ENCODE results near the gene ZNF804A.
"Not testable (repeated sequence)": the region's sequence is repeated elsewhere in the genome, so short reads cannot be mapped to it uniquely, and the experiment has no call there.

Gene ZNF804A

DNA sequence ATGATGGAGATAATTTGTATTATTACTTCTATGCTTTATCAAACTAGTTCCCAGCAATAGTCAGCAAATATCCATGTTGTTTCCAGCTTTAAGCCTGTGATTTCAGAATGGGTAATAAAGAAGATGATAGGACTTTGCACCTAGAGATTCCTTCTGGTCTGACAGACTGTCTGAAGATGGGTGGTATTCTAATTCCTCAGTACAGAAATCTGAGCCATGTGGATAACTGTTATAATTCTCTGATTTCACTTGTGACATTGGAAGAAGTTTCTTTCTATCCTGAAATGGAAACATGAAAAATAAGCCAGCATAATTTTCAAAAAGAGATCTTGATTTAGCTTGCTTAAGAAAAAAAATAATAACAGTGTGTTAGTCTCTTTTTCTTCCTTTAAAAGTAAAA lies 130.1 kb downstream of the ZNF804A start:
- no peak for DNase-seq

DNA sequence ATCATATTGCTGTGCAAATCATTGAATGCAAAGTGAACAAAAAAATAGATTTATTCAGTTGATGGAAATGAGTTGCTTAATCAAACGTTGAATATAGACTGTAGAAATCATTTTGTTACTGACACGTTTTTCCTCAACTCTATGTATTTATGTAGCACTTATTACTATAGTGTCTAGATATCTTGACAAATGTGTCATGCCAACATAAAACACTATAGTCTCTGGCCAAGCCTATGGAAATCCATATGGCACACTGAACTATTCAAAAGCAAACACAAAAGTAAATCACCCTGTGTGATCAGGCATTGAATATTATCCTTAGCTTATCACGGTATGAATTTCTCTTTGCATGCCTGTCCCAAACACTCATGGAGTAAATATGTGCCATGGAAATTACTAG lies 131.3 kb downstream of the ZNF804A start:
- DNase-seq: no peak

DNA sequence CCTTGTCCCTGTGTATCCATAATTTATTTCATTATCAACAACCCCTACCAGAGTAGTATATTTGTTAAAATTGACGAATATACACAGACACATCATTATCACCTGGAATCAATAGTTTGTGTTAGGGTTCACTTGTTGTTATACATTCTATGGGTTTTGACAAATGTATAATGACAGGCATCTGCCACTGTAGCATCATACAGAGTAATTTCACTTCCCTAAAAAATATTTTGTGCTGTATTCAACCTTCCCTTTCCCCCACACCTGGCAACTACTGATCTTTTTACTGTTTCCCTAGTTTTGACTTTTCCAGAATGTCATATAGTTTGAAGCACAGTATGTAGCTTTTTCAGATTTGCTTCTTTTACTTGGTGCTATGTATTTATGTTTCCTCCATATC lies 132.0 kb downstream of the ZNF804A start:
- no peak for DNase-seq

DNA sequence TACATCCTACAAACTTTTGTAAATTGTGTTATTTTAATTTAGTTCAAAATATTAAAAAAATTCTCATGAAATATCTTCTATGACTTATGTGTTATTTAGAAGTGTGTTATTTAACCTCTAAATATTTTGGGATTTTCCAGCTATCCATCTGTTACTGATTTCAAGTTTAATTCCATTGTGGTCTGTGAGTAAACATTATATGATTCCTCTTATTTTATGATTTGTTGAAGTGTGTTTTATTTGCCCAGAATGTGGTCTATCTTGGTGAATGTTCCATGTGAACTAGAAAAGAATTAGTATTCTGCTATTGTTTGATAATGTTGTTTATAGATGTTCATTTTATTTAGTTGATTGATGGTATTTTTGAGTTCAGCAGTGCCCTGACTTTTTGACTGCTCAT lies 136.0 kb downstream of the ZNF804A start:
- DNase-seq: no peak

DNA sequence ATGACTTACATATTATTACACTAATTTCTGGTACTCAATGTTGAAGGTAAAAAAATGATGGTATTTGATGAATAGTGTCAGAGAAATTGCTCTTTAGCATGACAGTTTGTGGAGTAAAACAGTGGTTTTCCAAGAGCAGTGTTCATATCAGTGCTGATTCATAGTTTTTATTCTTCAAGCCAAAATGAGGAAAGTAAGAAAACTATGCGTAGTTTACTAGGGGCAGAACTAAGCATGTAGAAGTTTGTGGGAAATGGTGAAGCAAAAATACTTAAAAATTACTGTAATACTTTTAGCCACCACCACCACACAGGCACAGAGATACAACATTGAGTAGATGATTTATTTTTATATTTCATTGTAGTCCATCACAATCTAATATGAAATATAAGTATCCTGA lies 137.3 kb downstream of the ZNF804A start:
- no peak for DNase-seq

DNA sequence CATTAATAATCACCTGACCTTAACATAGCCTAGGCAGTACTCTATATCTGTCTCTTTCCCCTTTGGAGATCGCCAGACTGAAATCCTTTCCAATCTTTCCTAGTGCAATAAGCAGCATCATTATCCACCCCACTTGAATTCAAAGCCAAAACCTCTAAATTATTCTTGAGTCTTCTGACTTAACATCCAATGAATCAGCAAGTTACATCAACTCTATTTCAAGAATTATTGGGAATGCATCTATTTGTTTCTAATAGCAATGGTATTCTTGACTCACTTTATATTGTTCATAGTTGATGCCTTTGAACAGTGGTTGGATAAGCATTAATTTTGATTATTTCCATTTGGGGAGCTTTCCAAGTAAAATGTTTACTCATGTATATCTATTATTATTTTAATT lies 144.8 kb downstream of the ZNF804A start:
- DNase-seq: no peak

DNA sequence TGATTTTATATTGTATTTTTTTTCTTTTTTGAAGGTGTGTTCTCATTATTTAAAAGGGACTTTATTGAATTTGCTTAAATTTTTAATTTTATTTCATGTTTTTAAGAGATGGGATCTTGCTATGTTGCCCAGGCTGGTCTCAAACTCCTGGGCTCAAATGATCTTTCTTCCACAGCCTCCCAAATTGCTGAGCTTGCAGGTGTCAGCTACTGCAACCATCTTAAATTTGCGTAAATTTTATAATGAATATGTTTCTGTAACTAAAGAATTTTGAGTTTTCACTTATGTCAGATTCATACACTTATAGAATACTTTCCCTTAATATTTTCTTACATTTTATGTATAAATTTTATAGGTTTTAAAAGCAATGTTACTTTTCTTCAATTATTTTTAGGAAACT lies 157.8 kb downstream of the ZNF804A start:
- no peak for DNase-seq

DNA sequence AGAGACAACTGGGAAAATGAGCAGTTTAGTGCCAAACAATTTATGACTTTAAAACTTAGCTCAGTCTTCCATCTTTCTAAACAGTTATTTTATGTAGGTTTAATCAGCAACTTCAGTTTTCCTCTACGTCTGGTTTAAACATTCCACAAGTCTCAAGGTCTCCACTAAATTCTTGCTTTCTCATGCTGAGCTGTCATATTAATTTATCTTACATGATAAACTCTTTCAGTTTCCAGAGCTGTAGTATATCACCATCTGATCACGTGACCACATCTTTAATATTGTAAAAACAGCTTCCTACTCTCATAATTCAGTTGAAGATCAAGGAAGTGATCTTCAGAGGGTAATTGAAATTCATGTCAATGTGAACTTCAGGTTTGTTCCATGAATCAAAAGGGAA lies 158.6 kb downstream of the ZNF804A start:
- DNase-seq: no peak

DNA sequence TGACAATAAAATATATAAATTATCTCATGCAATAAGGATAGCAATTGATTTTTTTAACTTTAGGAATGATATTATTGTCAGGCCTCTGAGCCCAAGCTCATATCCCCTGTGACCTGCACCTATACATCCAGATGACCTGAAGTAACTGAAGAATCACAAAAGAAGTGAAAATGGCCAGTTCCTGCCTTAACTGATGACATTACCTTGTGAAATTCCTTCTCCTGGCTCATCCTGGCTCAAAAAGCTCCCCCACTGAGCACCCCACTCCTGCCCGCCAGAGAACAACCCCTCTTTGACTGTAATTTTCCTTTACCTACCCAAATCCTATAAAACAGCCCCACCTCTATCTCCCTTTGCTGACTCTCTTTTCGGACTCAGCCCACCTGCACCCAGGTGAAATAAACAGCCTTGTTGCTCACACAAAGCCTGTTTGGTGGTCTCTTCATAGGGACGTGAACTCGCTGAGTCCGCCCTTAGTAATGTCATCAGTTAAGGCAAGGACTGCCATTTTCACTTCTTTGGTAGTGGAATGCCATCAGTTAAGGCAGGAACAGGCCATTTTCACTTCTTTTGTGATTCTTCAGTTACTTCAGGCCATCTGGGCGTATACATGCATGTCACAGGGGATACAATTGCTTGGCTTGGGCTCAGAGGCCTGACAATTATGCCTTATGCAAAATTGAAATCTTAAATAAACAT lies 161.4 kb downstream of the ZNF804A start:
- DNase-seq: not testable (repeated sequence)

DNA sequence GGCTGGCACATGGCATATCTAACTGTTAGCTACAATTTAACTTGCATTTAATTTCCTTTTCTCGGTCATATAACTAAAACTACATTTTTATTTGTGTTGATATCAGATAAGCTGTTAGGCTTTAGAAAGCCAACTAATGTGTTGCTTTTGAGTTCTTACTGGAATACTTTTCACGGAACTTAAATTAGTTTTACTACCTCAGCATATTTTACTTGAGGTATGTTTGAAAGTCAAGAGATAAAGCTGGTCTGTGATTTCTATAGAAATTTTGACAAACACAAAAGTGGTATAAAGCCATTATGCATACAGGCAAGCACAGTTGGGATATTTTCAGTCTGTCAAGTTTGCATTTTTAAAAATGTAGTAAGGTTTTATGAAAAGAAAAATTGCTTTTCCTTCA lies 162.6 kb downstream of the ZNF804A start:
- DNase-seq: no peak

DNA sequence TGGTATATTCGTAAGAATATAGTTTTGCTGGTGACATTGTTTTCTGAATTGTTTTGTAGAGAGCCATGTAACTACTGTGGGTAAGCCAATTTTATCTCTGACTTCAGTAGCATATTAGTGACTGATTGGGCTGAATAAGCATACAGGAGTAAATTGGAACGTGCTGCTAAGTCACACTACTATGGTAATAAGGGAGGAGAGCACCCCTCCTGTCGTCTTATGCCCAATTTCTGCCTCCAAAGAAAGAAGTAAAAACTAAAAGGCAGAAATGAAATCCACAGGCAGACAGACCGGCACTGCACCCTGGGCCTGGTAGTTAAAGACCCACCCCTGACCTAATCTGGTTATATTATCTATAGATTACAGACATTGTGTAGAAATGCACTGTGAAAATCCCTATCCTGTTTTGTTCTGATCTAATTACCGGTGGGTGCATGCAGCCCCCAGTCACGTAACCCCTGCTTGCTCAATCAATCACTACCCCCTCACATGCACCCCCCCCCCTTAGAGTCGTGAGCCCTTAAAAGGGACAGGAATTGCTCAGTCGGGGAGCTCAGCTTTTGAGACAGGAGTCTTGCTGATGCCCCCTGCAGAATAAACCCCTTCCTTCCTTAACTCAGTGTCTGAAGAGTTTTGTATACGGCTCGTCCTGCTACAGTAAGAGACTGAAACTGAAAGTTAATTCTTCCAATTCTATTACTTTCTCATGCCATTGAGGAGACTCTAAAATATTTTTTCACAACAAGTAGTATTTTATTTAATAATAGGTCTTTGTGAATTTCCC lies 167.0 kb downstream of the ZNF804A start:
- DNase-seq: no peak

DNA sequence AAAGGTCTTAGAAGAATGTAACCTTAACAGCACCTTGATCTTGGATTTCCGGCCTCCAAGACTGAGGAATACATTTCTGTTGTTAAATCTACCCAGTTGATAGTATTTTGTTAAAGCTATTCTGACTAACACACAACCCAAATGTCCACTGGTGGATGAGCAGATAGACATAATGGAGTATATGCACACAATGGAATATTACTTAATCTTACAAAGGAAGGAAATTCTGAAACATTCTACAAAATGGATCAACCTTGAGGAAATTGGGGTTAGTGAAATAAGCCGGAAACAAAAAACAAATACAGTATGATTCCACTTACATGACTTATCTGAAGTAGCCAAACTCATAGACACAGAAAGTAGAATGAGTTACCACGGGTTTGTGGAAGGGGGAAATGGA lies 168.7 kb downstream of the ZNF804A start:
- no peak for DNase-seq

DNA sequence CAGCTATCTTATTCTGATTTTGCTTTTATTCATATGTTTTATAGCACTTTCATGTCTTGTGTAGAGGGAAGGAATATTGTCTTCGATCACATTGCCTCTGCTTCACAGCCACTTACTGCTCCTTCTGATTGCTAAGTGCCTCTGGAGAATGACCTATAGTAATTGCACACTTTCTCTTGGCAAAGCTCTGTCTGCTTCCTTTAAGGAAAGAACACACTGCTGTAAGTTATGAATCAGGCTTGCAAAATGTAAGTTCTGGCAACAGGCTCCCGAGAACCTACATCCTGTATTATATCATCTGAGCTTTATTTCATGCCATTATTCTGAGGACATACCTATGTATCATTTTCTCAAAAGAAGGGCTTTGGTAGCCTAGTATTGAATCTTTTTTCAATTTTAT lies 170.7 kb downstream of the ZNF804A start:
- no peak for DNase-seq

DNA sequence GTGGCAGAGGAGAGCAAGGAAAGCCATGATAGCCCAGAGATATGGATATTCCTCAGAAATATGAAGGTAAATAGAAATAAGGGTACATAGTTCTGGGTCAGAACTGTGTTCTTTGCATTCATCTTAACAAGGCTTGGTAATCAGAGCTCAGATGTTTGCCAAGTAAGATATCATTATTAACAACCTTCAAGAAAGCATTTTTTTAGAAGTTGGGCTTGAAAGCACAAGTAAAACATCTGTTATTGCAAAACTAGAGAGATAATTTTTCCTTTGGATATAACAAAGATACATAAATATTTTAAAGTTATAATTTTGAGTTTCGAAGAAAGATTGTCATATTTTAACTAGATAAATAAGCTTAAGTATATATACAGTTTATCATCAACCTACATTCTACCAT lies 171.4 kb downstream of the ZNF804A start:
- no peak for DNase-seq

DNA sequence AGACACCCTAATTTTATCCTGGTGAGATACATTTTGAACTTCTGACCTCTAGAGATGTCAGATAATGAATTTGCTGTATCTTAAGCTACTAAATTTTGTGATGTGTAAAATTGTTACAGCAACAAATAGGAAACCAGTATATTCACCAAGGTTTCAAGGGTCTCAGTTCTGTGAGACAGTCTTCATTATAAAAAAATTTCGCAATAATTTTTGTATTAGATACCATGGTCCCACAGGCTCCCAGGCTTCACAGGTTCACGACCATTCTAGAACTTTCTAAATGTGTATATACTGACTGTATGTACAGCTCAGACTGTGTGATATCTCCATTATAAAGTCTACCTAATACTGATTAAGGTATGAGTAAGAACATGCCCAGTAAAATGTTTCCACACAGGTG lies 181.4 kb downstream of the ZNF804A start:
- no peak for DNase-seq

DNA sequence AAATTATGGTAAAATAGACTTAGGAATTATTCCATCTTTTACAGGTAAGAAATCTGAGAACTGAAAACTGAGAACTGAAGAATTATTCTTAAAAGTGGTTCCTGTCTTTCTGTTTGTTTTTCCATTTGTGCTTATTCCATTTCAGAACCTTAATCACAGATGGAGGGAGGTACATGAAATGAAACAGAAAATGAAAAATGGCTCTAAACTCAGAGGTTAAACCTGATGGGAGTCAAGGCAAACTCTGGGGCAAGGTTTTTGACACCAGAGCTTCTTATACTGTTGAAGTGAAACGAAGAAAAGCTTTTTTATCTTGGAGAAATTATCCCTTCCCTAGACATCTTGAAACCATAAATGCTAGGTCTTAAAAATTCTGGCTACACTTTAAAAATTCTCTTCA lies 182.1 kb downstream of the ZNF804A start:
- no peak for DNase-seq

DNA sequence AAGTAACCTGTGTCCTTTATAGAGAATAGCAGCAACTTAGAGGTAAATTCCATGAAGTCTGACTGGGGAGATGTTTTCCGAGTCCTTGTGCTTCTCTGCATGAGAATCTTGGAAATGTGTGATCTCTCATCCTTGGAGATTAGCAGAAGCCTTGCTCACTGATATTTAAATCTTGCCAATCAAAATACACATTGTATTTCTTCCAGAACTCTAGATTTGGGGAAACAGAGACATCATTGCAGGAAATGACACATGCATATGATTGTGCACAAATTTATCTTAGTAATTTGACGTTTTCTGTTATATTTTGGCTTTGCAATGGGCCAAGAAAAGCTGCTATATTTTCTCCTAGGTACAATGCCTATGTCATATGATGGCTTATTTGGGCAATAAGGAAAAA lies 182.6 kb downstream of the ZNF804A start:
- DNase-seq: no peak

DNA sequence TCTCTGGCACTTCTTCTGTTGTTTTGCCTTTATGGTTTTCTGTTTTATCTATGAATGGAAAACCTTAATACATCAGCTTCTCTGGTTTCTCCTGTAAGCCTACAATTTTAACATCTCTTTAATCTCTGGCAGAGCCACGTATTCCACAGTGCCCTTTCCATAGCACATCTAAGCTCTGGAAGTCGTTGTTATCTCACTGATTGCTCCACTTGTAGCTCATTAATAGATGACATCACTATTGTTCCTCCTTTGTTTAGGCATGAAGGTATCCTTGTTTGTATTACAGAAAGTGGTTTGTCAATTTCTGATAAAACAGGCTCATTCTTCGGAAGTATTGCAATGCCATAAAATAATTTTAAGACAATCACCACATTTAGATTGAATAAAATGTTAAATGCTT lies 185.2 kb downstream of the ZNF804A start:
- DNase-seq: no peak

DNA sequence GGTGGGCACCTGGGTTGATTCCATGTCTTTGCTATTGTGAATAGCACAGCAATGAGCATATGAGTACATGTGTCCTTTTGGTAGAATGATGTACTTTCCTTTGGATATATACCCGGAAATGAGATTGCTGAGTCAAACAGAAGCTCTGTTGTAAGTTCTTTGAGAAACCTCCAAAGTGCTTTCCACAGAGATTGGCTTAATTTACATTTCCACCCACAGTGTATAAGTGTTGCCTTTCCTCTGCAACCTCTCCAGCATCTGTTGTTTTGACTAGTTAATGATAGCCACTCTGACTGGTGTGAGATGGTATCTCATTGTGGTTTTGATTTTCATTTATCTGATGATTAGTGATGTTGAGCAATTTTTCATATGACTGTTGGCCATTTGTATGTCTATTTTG lies 194.8 kb downstream of the ZNF804A start:
- no peak for DNase-seq

DNA sequence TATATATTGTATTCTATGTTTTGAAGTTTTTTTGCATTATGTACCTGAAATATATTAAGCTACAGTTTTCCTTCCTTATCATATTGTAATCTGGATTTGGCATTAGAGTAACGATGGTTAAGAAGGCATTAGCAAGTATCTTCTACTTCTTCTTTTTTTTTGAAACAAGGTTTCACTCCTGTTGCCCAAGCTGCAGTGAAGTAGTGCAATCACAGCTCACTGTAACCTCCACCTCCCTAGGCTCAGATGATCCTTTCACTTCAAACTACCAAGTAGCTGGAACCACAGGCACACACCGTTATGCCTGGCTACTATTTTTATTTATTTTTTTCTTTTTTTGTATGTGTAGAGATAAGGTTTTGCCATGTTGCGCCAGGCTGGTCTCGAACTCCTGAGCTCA lies 201.1 kb downstream of the ZNF804A start:
- DNase-seq: no peak

DNA sequence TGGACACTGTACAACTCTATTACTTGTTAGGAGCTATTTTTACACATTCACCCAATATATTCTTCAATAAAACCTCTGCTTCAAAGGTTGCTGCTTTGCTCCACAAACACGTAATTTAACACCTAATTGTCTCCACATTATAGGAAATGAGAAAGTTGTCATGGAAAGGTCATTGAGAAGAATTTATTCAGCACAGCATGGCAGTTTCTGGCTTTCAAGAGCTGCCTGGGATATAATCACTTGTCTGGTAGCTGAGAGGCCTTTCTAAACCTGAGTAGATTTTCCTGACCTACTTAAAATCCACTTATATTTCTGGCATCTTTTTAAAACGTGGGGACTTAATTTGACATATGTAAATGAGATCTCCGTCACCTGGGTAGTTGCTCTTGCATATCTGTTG lies 216.1 kb downstream of the ZNF804A start:
- DNase-seq: no peak

DNA sequence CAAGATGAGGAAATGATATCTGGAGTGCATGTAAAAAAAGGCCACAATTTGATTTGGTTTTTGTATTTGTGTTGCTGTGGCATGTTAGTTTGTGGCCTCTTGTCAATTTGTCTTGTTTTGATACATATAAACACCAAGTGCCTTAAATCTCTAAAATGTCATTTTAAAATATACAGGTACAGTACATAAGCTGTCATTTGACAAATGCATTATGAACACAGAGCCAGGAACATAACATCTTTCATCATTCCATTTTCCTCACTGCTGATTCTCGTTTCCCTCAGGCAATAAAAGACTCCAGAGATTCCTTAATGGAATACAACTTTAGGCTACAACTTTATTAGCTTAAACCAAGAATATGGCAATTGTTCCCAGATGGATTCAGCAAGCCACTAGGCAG lies 217.5 kb downstream of the ZNF804A start:
- no peak for DNase-seq

DNA sequence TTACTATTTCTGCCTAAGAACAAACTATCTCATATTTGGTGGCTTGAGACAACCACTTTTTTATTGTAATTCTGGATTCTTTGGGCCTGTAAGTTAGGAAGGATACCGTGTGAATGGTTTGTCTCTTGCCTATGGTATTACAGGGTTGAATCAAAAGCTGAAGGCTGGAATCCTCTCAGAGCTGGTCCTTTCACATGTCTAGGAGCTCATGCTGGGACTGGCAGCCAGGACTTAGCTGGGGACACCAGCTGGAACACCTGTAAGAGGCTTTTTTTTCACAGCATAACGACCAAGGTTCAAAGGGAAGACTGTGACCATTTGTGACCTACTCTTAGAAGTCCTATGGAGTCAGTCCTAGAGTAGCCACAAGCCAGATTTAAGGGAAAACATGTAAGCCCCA lies 226.3 kb downstream of the ZNF804A start:
- DNase-seq: no peak

DNA sequence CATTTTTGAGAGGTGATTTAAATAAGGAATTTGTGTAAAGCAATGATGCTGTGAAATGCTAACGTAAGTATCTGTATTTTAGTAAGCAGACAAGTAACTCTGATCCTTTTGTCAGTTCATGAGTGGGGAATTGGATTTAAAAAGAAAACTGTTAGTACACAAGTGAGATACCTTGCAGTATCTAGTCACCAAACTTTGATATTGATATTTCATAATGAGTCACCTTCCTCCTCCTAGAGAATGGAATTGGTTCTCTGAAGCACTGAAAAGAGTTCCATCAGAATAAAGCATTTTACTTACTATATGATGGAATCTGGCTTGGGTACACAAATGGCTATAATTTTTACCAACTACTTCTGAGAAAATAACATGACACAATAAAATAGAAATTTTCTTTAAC lies 232.2 kb downstream of the ZNF804A start:
- DNase-seq: no peak

All from activated CD4-positive, alpha-beta T cell treated with anti-CD3 and anti-CD28 coated beads, Interleukin-10, Interleukin-2, amounts not matched to agents 100 ng/mL and 50 ng/mL, durations not matched to agents 16 hours and 8 hours (primary cell).